ENCODE results near the gene TSC2.

DNA sequence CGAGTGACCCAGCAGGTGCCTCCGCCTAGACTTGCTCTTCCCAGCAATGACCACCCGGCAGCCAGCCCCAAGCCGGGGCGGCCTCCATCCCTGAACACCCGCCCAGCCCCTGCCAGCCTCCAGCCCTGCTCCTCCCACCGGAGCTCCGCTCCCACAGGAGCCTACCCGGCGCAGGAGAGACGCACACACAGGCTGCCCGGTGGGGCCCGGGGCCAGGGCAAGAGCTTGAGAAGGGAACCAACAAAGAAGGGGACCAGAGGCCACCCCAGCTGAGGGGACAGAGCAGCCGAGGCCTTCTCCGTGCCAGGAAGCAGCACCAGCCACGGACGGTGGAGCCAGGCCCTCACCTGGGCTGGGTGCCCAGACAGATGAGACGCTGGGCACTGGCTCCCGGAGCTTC lies 74.1 kb downstream of the TSC2 start:
- TF ChIP-seq, protein P1, sequence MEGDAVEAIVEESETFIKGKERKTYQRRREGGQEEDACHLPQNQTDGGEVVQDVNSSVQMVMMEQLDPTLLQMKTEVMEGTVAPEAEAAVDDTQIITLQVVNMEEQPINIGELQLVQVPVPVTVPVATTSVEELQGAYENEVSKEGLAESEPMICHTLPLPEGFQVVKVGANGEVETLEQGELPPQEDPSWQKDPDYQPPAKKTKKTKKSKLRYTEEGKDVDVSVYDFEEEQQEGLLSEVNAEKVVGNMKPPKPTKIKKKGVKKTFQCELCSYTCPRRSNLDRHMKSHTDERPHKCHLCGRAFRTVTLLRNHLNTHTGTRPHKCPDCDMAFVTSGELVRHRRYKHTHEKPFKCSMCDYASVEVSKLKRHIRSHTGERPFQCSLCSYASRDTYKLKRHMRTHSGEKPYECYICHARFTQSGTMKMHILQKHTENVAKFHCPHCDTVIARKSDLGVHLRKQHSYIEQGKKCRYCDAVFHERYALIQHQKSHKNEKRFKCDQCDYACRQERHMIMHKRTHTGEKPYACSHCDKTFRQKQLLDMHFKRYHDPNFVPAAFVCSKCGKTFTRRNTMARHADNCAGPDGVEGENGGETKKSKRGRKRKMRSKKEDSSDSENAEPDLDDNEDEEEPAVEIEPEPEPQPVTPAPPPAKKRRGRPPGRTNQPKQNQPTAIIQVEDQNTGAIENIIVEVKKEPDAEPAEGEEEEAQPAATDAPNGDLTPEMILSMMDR (conservative IDR thresholded peaks at IDR 0.05) = no peak
- TF ChIP-seq EZH2 (IDR thresholded peaks at IDR 0.05; ENCODE audit: low read depth) = no peak
